Psoas muscle (tissue), 8 donors: ENCODE data around the gene PRDX2. TPM values are rescaled to one million over a fixed set of nuclear protein-coding genes. Genes with fewer than 3 reads are reported as not detected.

Experiments used
- ATAC-seq, 4 donors: fragments of 200-7000 bp; cut with Tn5 transposase; one replicate each; pipeline ENCODE4 v1.9.1; 2020; ENCODE audit warnings: moderate library complexity in 3 of 4, mild to moderate bottlenecking in 2 of 4
- DNase-seq, 2 donors: peaks; one replicate each; pipeline ENCODE4 v3.0.0-alpha.2; 2020
- H3K27ac ChIP-seq: fragments of 200-600 bp; one replicate; pipeline ENCODE4 v1.8.0; 2022
- H3K27me3 ChIP-seq, 3 donors: fragments of 200-600 bp in 1 of 3; one replicate each; pipeline versions ENCODE4 v1.6.1 to v1.8.0; 2013 to 2022; ENCODE audit warnings: low read length in 2 of 3, mild to moderate bottlenecking in 2 of 3, moderate library complexity in 1 of 3; ENCODE audit not compliant: insufficient read depth in 3 of 3
- H3K36me3 ChIP-seq, 2 donors: fragments of 200-600 bp in 1 of 2; one replicate each; pipeline versions ENCODE4 v1.6.1 to v1.8.0; 2013 to 2022; ENCODE audit warnings: low read depth in 1 of 2, mild to moderate bottlenecking in 1 of 2, moderate library complexity in 1 of 2; ENCODE audit not compliant: insufficient read depth in 1 of 2
- H3K4me1 ChIP-seq: fragments of 200-600 bp; one replicate; pipeline ENCODE4 v1.8.0; 2022
- H3K4me3 ChIP-seq: fragments of 200-600 bp; one replicate; pipeline ENCODE4 v1.8.0; 2022; ENCODE audit warnings: mild to moderate bottlenecking
- H3K9me3 ChIP-seq: fragments of 200-600 bp; one replicate; pipeline ENCODE4 v1.8.0; 2022
- WGBS, 3 donors: extraction: QIAGEN DNeasy Blood & Tissue Kit; methylation state at CpG; one replicate each; pipeline versions ENCODE4 v1.1.6 to v1.1.7; 2013; 5-methylcytosine and 5-hydroxymethylcytosine counted together
- intact Hi-C, 2 donors: fragments of 100-400 bp; cut with DNase I; formaldehyde crosslinking; loops; one replicate each; pipeline versions ENCODE4 v1.11.0 to v1.14.2; 2022
- polyA plus RNA-seq, 3 donors: library from polyadenylated mRNA; stranded (reverse); fragments of 200-250 nt; gene quantifications; one replicate each; pipeline ENCODE4 v1.2.3, GENCODE V29; 2013
- total RNA-seq, 4 donors: library from RNA; stranded (reverse); fragmentation: NEBNext Ultra II Directional in 2 of 4; extraction: Animal tissue kit (Norgen Biotek cat#: 25700) in 2 of 4; gene quantifications; one replicate each; pipeline versions ENCODE4 v1.2.1 to v1.2.4, GENCODE V29; 2021 to 2023
- TF ChIP-seq, protein P1 (sequence below): fragments of 200-600 bp; IDR thresholded peaks from one replicate; pipeline ENCODE4 v1.8.0; 2022; ENCODE audit warnings: antibody characterized with exemption
- donor health status: healthy with polysubstance abuse.
- donor health status: DM: no; HTN: no; CAD: no; lungs with moderate emphysema.
- donor health status: Bipolar disorder and iron deficiency.
- donor health status: healthy.
- donor health status: DM: yes; HTN: yes; CAD: no.
- donor health status: DM: no; HTN: no; CAD: no.
- donor health status: DM: no; HTN: no; CAD: no.
- donor health status: DM: yes; HTN: yes; CAD: no.

The PRDX2 gene
- total and polyA plus RNA-seq, 7 donors = 273 to 535 (median 396) TPM

DNA sequence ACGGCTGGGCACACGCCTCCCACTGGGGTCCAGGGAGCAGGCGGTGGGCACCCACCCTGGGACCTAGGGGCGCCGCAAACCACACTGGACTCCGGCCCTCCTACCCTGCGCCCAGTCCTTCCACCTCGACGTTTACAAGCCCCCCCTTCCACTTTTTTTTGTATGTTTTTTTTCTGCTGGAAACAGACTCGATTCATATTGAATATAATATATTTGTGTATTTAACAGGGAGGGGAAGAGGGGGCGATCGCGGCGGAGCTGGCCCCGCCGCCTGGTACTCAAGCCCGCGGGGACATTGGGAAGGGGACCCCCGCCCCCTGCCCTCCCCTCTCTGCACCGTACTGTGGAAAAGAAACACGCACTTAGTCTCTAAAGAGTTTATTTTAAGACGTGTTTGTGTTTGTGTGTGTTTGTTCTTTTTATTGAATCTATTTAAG is 8.7 kb downstream of the PRDX2 start:
- Histone ChIP-seq H3K4me3 (peak overlapping the region; percentile 99), H3K4me1 (peaks cover 22% of the 10 kb centered on the region), H3K27me3 (no peaks in the 10 kb centered on the region), H3K36me3 (peaks cover 0 to 2% of the 10 kb centered on the region in 2 donors), H3K27ac (peak overlapping the region; percentile 99), H3K9me3 (no peaks in the 10 kb centered on the region)
- ATAC-seq (no peak), DNase-seq (peak in 1 of 2 donors; percentile 14)
- TF ChIP-seq, protein P1, sequence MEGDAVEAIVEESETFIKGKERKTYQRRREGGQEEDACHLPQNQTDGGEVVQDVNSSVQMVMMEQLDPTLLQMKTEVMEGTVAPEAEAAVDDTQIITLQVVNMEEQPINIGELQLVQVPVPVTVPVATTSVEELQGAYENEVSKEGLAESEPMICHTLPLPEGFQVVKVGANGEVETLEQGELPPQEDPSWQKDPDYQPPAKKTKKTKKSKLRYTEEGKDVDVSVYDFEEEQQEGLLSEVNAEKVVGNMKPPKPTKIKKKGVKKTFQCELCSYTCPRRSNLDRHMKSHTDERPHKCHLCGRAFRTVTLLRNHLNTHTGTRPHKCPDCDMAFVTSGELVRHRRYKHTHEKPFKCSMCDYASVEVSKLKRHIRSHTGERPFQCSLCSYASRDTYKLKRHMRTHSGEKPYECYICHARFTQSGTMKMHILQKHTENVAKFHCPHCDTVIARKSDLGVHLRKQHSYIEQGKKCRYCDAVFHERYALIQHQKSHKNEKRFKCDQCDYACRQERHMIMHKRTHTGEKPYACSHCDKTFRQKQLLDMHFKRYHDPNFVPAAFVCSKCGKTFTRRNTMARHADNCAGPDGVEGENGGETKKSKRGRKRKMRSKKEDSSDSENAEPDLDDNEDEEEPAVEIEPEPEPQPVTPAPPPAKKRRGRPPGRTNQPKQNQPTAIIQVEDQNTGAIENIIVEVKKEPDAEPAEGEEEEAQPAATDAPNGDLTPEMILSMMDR = no peak
- intact Hi-C loops = no loop called here
- 1 to 2% (median 1%) methylated on average over 22 of the region's 22 CpGs for WGBS, 3 donors

GRCh38 chr19:12792051-12792852 is 9.3 kb downstream of the PRDX2 start:
- peak overlapping the region; percentile 99 for H3K4me3 ChIP-seq
- ATAC-seq = peak; percentile 3 to 27 (median 16)
- H3K27me3 ChIP-seq = no peaks in the 10 kb centered on the region
- no peaks in the 10 kb centered on the region for H3K36me3 ChIP-seq
- intact Hi-C loops = no loop called here
- peak; percentile 75 to 88 for DNase-seq
- H3K9me3 ChIP-seq = no peaks in the 10 kb centered on the region
- H3K27ac ChIP-seq = peak overlapping the region; percentile 99
- peaks cover 28% of the 10 kb centered on the region for H3K4me1 ChIP-seq
- TF ChIP-seq, protein P1 = no peak
- 0% methylated on average over 73 to 84 of the region's 84 CpGs for WGBS, 3 donors

GRCh38 chr19:12791345-12792050 is 10.1 kb downstream of the PRDX2 start, which contains the start of gene JUNB:
Gene JUNB, plus strand, starts transcription at chr19:12791486. Its CDS starts 286 bp downstream, at chr19:12791772.
- Histone ChIP-seq H3K9me3 (no peaks in the 10 kb centered on the region), H3K4me3 (peak within 1 kb of the TSS; percentile 99), H3K36me3 (no peaks in the 10 kb centered on the region), H3K4me1 (peaks cover 28% of the 10 kb centered on the region), H3K27me3 (no peaks in the 10 kb centered on the region), H3K27ac (peak within 1 kb of the TSS; percentile 99)
- TF ChIP-seq, protein P1 = no peak
- ATAC-seq (peak; percentile 65 to 75 (median 66)), DNase-seq (peak; percentile 98 to 99)
- intact Hi-C loops = no loop called here
- WGBS, 3 donors = 0% methylated on average over 64 to 73 of the region's 73 CpGs

DNA sequence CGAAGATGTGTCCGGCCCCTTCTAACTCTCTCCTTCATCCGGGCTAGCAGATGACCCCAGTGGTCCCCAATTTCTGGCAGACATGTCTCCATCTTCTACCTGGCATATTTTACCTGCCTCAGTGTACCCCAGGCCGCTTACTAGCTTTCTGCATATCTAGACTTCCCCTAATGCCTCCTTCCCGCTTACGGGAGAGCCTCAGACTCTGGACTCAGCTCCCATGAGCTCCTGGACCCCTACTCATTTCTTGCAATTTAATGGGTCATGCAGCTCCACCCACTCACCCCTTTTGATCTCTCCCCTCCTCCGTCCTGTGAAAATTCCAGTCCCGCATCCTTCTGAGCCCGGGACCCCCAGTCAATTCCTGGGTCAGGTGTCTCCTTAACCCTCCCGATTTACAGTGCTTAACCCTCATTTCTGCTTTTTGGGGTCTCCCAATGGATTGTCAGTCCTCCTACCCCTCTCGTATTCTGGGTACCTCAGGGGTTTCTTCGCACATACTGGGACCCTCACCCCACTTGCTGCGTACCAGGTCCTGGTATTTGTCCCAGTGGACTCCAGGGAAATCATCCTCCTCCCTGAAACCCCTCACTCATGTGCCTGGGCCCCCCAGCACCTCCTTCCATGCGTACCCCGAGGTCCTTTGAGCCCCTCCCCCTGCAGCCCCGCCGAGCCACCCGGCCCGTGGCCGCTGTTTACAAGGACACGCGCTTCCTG is 10.8 kb downstream of the PRDX2 start:
- peak overlapping the region; percentile 99 for H3K27ac ChIP-seq
- H3K27me3 ChIP-seq = no peaks in the 10 kb centered on the region
- TF ChIP-seq, protein P1 = no peak
- H3K4me3 ChIP-seq = peak overlapping the region; percentile 99
- ATAC-seq = no peak
- peaks cover 28% of the 10 kb centered on the region for H3K4me1 ChIP-seq
- 6 to 12% (median 6%) methylated on average over 22 of the region's 22 CpGs for WGBS, 3 donors
- H3K9me3 ChIP-seq = no peaks in the 10 kb centered on the region
- intact Hi-C loops = no loop called here
- peak in 1 of 2 donors; percentile 20 for DNase-seq
- H3K36me3 ChIP-seq = no peaks in the 10 kb centered on the region
